H1 (cell line): ENCODE measurements around the gene FGF12. TPM values are rescaled to one million over a fixed set of nuclear protein-coding genes. Genes with fewer than 3 reads are reported as not detected.
A peak's percentile ranks its signal among the peaks of the same experiment; 100 is the strongest.

Experiments used
- CTCF ChIA-PET: fragments of 300-600 bp; sonication (Branson Sonifier 250); formaldehyde crosslinking; loops from one replicate; lab custom pipeline; 2021; ENCODE audit not compliant: partially characterized antibody; lab: Charles Lee
- POLR2A ChIA-PET: fragments of 300-600 bp; sonication (Branson Sonifier 250); formaldehyde crosslinking; loops from one replicate; lab custom pipeline; 2021; ENCODE audit warnings: inconsistent platforms; ENCODE audit not compliant: partially characterized antibody; lab: Charles Lee
- DNase-seq, 2 experiments: peaks; one replicate each; pipeline versions ENCODE4 v3.0.0 to v3.0.0-alpha.2; 2010 to 2022; ENCODE audit warnings: low spot score in 2 of 2, low read depth in 1 of 2, mixed read lengths in 1 of 2
- FAIRE-seq: peaks from 2 replicates; lab custom pipeline; 2011; peaks lifted over from hg19 to GRCh38; lab: Jason Lieb, UNC
- H2AFZ ChIP-seq: 2 replicates; pipeline ENCODE4 v1.8.1; 2012; ENCODE audit warnings: low read length, inconsistent platforms
- H2AK5ac ChIP-seq: 2 replicates; pipeline ENCODE4 v1.6.1; 2013; ENCODE audit warnings: low read depth, low read length
- H2BK120ac ChIP-seq: replicated peaks from 2 replicates; pipeline ENCODE3; 2013; ENCODE audit warnings: low read depth, low read length, inconsistent platforms
- H2BK12ac ChIP-seq: 2 replicates; pipeline ENCODE4 v1.6.1; 2013; ENCODE audit warnings: low read depth, low read length
- H2BK15ac ChIP-seq: 2 replicates; pipeline ENCODE4 v1.6.1; 2013; ENCODE audit warnings: low read length
- H2BK20ac ChIP-seq: 2 replicates; pipeline ENCODE4 v1.6.1; 2013; ENCODE audit warnings: low read length
- H2BK5ac ChIP-seq: 2 replicates; pipeline ENCODE4 v1.6.1; 2013; ENCODE audit warnings: low read depth, low read length
- H3K14ac ChIP-seq: 2 replicates; pipeline ENCODE4 v1.6.1; 2013; ENCODE audit warnings: inconsistent platforms; ENCODE audit not compliant: insufficient read length
- H3K18ac ChIP-seq: 2 replicates; pipeline ENCODE4 v1.6.1; 2013; ENCODE audit warnings: low read length; ENCODE audit errors: extremely low read depth
- H3K23ac ChIP-seq: 2 replicates; pipeline ENCODE4 v1.6.1; 2013; ENCODE audit warnings: inconsistent platforms; ENCODE audit not compliant: insufficient read length
- H3K23me2 ChIP-seq: 2 replicates; pipeline ENCODE4 v1.6.1; 2013; ENCODE audit warnings: low read depth, low read length
- H3K27ac ChIP-seq: 2 replicates; pipeline ENCODE4 v1.6.1; 2011; ENCODE audit warnings: low read depth, low read length, inconsistent platforms
- H3K27me3 ChIP-seq, 4 experiments: replicated peaks in 1 of 4; 1 replicate in 1 of 4; 2 replicates in 3 of 4; pipeline versions ENCODE4 v1.6.1 to v1.8.1; 2011 to 2013; ENCODE audit warnings: low read length in 3 of 4, mild to moderate bottlenecking in 3 of 4, inconsistent platforms in 2 of 4, mixed read lengths in 2 of 4, moderate library complexity in 1 of 4; ENCODE audit not compliant: control insufficient read depth in 3 of 4, insufficient read depth in 3 of 4; ENCODE audit errors: extremely low read depth in 1 of 4
- H3K36me3 ChIP-seq, 4 experiments: 2 replicates each; pipeline versions ENCODE4 v1.6.1 to v1.8.1; 2011 to 2013; ENCODE audit warnings: mild to moderate bottlenecking in 4 of 4, low read length in 3 of 4, moderate library complexity in 2 of 4, control low read depth in 1 of 4, inconsistent platforms in 1 of 4; ENCODE audit not compliant: insufficient read depth in 4 of 4, control insufficient read depth in 2 of 4
- H3K4ac ChIP-seq: replicated peaks from 2 replicates; pipeline ENCODE3; 2013; ENCODE audit warnings: low read length, low read depth, mixed read lengths, inconsistent platforms; ENCODE audit not compliant: insufficient read length
- H3K4me1 ChIP-seq, 4 experiments: replicated peaks in 1 of 4; 1 replicate in 1 of 4; 2 replicates in 3 of 4; pipeline versions ENCODE4 v1.6.1 to v1.8.1; 2011 to 2013; ENCODE audit warnings: low read length in 3 of 4, inconsistent platforms in 2 of 4, mixed read lengths in 1 of 4; ENCODE audit not compliant: insufficient read depth in 4 of 4, control insufficient read depth in 3 of 4
- H3K4me2 ChIP-seq, 2 experiments: 2 replicates each; pipeline versions ENCODE4 v1.6.1 to v1.8.1; 2011 to 2013; ENCODE audit warnings: low read depth in 2 of 2, low read length in 2 of 2, control low read depth in 1 of 2, inconsistent platforms in 1 of 2, mild to moderate bottlenecking in 1 of 2; ENCODE audit not compliant: insufficient read depth in 1 of 2
- H3K4me3 ChIP-seq, 4 experiments: fragments of 200-600, 300-600 bp in 1 of 4; sonication (generic), shearing (Covaris generic), sonication (Bioruptor Twin) in 1 of 4; 2 replicates each; pipeline versions ENCODE4 v1.5.1 to v1.8.1; 2011 to 2016; ENCODE audit warnings: low read length in 4 of 4, low read depth in 3 of 4, control low read depth in 2 of 4, inconsistent platforms in 2 of 4, mild to moderate bottlenecking in 2 of 4, mixed read lengths in 1 of 4, moderate library complexity in 1 of 4; ENCODE audit not compliant: insufficient read depth in 2 of 4; ENCODE audit errors: extremely low read depth in 1 of 4
- H3K56ac ChIP-seq: replicated peaks from 2 replicates; pipeline ENCODE3; 2013; ENCODE audit warnings: low read depth, mild to moderate bottlenecking, mixed read lengths, low read length, inconsistent platforms; ENCODE audit not compliant: insufficient read length
- H3K79me1 ChIP-seq: 2 replicates; pipeline ENCODE4 v1.6.1; 2013; ENCODE audit warnings: low read depth, low read length, control low read depth
- H3K79me2 ChIP-seq, 2 experiments: 2 replicates each; pipeline versions ENCODE4 v1.6.1 to v1.8.1; 2012 to 2013; ENCODE audit warnings: low read length in 2 of 2, mild to moderate bottlenecking in 2 of 2, inconsistent platforms in 1 of 2; ENCODE audit not compliant: insufficient read depth in 2 of 2, control insufficient read depth in 1 of 2
- H3K9ac ChIP-seq, 4 experiments: replicated peaks in 1 of 4; 1 replicate in 1 of 4; 2 replicates in 3 of 4; pipeline versions ENCODE4 v1.6.1 to v1.8.1; 2011 to 2013; ENCODE audit warnings: low read depth in 3 of 4, low read length in 3 of 4, control low read depth in 2 of 4, mild to moderate bottlenecking in 2 of 4, moderate library complexity in 2 of 4, inconsistent platforms in 1 of 4; ENCODE audit errors: extremely low read depth in 1 of 4
- H3K9me3 ChIP-seq, 2 experiments: 2 replicates each; pipeline versions ENCODE4 v1.6.1 to v1.8.1; 2012 to 2013; ENCODE audit warnings: mild to moderate bottlenecking in 2 of 2, moderate library complexity in 2 of 2, control low read depth in 1 of 2, inconsistent platforms in 1 of 2, low read depth in 1 of 2, low read length in 1 of 2, mixed read lengths in 1 of 2; ENCODE audit not compliant: insufficient read depth in 2 of 2
- H4K20me1 ChIP-seq, 2 experiments: replicated peaks in 1 of 2; 2 replicates each; pipeline versions ENCODE3 to v1.8.1; 2011 to 2013; ENCODE audit warnings: inconsistent platforms in 2 of 2, low read length in 2 of 2, mild to moderate bottlenecking in 1 of 2; ENCODE audit not compliant: insufficient read depth in 2 of 2, control insufficient read depth in 1 of 2
- H4K5ac ChIP-seq: 2 replicates; pipeline ENCODE4 v1.6.1; 2013; ENCODE audit warnings: low read length, low read depth, mixed read lengths, inconsistent platforms; ENCODE audit not compliant: insufficient read length
- H4K8ac ChIP-seq: 2 replicates; pipeline ENCODE4 v1.8.0; 2013; ENCODE audit warnings: mild to moderate bottlenecking, moderate library complexity, low read length, inconsistent platforms; ENCODE audit not compliant: insufficient read depth; ENCODE audit errors: extremely low read depth
- H4K91ac ChIP-seq: replicated peaks from 2 replicates; pipeline ENCODE3; 2013; ENCODE audit warnings: low read length, mixed read lengths, inconsistent platforms; ENCODE audit not compliant: insufficient read length
- GABPA ChIP-seq: IDR thresholded peaks from 2 replicates; pipeline ENCODE4 v1.6.1; 2011; ENCODE audit warnings: mild to moderate bottlenecking, low read length, moderate library complexity, borderline replicate concordance; ENCODE audit not compliant: insufficient read depth
- SUZ12 ChIP-seq: fragments of 200-600 bp; sonication (generic); IDR thresholded peaks from 2 replicates; pipeline ENCODE4 v1.6.1; 2012; ENCODE audit warnings: mild to moderate bottlenecking, inconsistent platforms, low read length, moderate library complexity, mixed read lengths
- TEAD4 ChIP-seq: IDR thresholded peaks from 2 replicates; pipeline ENCODE4 v1.6.1; 2012; ENCODE audit warnings: low read depth, low read length, inconsistent platforms, mixed read lengths
- WGBS, 2 experiments: shearing (Covaris generic) in 1 of 2; methylation state at CpG; one replicate each; pipeline versions ENCODE4 v1.1.6 to v1.1.7; 2013 to 2015; ENCODE audit warnings: low lambda C conversion rate in 2 of 2, mixed read lengths in 2 of 2, inconsistent platforms in 1 of 2, low coverage in 1 of 2, missing lambda C conversion rate in 1 of 2; ENCODE audit not compliant: insufficient replicate concordance in 2 of 2, insufficient coverage in 1 of 2, insufficient read length in 1 of 2; ENCODE audit errors: extremely low coverage in 1 of 2, missing lambda C conversion rate in 1 of 2; 5-methylcytosine and 5-hydroxymethylcytosine counted together
- polyA plus RNA-seq, 7 experiments: library from polyadenylated mRNA; depleted of rRNA in 3 of 7; stranded (reverse) in 5 of 7; unstranded in 2 of 7; fragments of >200 nt in 5 of 7; fragments of 200-250 nt in 2 of 7; gene quantifications; 1 replicate in 5 of 7; 2 replicates in 1 of 7; 4 replicates in 1 of 7; pipeline versions ENCODE4 v1.2.1 to v1.2.3, GENCODE V29; 2011 to 2013; ENCODE audit warnings: missing spikeins in 2 of 7, mixed read lengths in 2 of 7
- total RNA-seq: library from RNA; stranded (reverse); fragmentation: NEBNext Ultra II Directional; extraction: Animal tissue kit (Norgen Biotek cat#: 25700); gene quantifications from 2 replicates; pipeline ENCODE4 v1.2.1, GENCODE V29; 2021
- TF ChIP-seq, protein P1 (sequence below): IDR thresholded peaks from 2 replicates; pipeline ENCODE4 v1.6.1; 2012; ENCODE audit warnings: inconsistent platforms

The FGF12 gene
- total and polyA plus RNA-seq, 2 of the 8 experiments (the other 6 are each of a cell fraction or from before 2014, with no cell fraction given): 4.1 to 16.6 TPM

DNA sequence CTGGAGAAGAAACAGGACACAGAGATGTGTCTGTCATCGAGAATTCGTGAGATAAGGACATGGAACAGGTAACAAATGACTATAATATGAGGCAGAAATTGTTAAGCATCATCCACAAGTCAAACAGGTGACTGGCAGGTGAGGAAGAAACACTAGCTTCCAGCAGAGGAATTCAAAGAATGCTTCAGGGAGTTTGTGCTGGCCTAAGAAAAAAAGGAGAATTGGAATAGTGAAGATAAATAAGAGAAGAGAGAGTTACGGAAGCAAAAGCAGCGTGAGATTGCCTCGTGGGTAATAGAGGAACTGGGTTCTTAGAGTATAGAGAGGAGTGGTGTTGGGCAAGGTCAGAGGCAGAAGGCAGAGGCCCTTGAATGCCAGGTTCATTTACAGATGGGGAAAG lies 22.9 kb upstream of the FGF12 start:
- H2AK5ac ChIP-seq: no peak overlapping the region
- H2BK12ac ChIP-seq: no peak overlapping the region; the same call in 1 of the 2 replicates
- H3K27ac ChIP-seq: no peak overlapping the region
- H3K18ac ChIP-seq: no peak overlapping the region
- DNase-seq: no peak
- H2BK5ac ChIP-seq: no peak overlapping the region
- CTCF ChIA-PET: interaction anchor here (0.7 kb wide), 1 partner anchor 22 kb away, joined by 3 read pairs; no protein-coding TSS in a partner anchor
- H4K20me1 ChIP-seq: no peaks in the 10 kb centered on the region
- no peak overlapping the region for H2BK15ac ChIP-seq
- H2BK120ac ChIP-seq: no peak overlapping the region
- no peak overlapping the region for H3K4me2 ChIP-seq
- 55% methylated on average over 5 of the region's 5 CpGs; no CpG with 5 or more reads in 1 of the 2 experiments for WGBS, 2 experiments
- POLR2A ChIA-PET: no interaction called here
- no peak overlapping the region for H4K8ac ChIP-seq
- no peak overlapping the region for H3K23ac ChIP-seq
- no peak for FAIRE-seq
- H4K91ac ChIP-seq: no peak overlapping the region
- no peak overlapping the region for H4K5ac ChIP-seq
- no peaks in the 10 kb centered on the region for H3K9me3 ChIP-seq
- H3K9ac ChIP-seq: no peak overlapping the region
- peaks cover 2 to 23% (median 20%) of the 10 kb centered on the region in 4 experiments for H3K4me1 ChIP-seq
- H3K27me3 ChIP-seq: no peaks in the 10 kb centered on the region
- no peak overlapping the region for H2AFZ ChIP-seq
- no peaks in the 10 kb centered on the region; a peak in 1 of 8 replicates for H3K36me3 ChIP-seq
- H2BK20ac ChIP-seq: no peak overlapping the region
- H3K56ac ChIP-seq: no peak overlapping the region
- no peaks in the 10 kb centered on the region for H3K79me1 ChIP-seq
- H3K4me3 ChIP-seq: no peak overlapping the region
- no peak overlapping the region for H3K4ac ChIP-seq
- H3K23me2 ChIP-seq: no peaks in the 10 kb centered on the region
- H3K79me2 ChIP-seq: no peaks in the 10 kb centered on the region
- TF ChIP-seq SUZ12 (no peak), GABPA (no peak), TEAD4 (peak; percentile 87)
- TF ChIP-seq, protein P1, sequence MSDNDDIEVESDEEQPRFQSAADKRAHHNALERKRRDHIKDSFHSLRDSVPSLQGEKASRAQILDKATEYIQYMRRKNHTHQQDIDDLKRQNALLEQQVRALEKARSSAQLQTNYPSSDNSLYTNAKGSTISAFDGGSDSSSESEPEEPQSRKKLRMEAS: no peak
- H3K14ac ChIP-seq: no peak overlapping the region
